NCI-H2227 treated with DMSO at 0.1 percent for 48 hours (cell line): ENCODE measurements around the gene MGAT4D.
"Not testable (repeated sequence)": the region's sequence is repeated elsewhere in the genome, so short reads cannot be mapped to it uniquely, and the experiment has no call there.

Experiments
- DNase-seq: peaks from one replicate; lab custom pipeline; 2025; lab: John Stamatoyannopoulos, UW

MGAT4D gene

DNA sequence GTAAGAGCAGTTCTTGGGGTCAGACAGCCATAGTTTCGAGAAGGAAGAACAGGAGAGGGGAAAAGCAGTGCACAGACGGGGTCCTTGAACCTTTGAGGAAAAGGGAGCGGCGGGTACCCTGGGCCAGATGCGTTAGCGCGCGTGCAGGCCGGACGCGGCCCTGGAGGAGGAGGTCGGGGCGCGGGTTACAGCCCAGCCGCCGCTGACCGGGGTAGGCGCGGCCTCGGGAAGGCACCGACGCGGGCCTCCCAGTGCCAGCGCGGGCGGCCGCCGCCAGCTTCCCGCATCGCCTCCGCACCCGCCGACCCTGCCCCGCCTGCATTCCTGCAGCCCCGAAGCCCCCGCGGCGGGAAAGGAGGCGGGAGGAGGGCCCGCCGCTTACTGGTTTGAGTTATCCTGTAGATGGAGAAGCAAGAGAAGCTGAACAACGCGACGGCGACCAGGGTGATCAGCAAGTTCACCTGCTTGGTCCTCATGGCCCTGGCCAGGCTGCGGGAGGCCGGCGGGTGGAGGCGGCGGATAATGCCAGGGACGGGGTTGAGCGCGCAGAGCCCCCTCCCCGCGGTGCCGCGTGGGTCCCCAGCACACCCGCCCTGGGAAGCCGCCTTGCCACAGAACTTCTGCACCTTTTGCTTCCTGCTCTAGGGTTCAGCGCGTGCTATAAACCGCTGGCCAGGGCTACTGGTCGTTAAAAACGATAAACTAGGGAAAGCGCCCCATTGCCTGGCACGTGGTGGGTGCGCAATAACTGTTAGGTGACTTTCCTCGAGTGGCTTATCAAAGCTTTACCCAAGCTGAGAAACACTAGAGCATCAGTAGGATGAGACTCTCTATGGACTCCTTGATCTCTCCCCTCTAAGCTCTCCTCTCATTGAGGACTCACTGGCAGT is at the start of gene MGAT4D:
MGAT4D (minus strand) TSS at position 547 of the 890 bp plus-strand sequence; CDS start at position 476, 71 bp downstream.
- no peak for DNase-seq

DNA sequence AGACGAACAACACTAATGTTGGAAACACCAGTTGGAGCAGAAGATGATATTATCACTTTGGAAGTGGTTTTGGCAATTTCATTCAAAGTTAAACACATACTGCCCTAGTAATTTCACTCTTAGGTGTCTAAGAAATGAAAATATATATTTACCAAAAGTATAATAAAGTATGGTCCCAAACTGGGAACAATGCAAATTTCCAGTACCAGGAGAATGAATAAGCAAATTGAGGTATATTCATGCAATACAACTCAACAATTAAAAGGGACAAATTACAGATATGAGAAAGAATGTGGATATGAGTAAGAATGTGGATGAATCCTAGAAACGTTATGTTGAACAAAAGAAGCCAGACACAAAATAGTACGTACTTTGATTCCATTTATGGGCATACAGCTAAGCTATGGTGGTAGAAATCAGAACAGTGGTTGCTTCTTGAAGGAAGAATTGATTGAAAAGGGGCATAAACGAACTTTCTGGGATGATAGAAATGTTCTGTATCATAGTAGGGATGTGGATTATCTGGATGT is 35.9 kb upstream of the MGAT4D start:
- DNase-seq, result no peak

DNA sequence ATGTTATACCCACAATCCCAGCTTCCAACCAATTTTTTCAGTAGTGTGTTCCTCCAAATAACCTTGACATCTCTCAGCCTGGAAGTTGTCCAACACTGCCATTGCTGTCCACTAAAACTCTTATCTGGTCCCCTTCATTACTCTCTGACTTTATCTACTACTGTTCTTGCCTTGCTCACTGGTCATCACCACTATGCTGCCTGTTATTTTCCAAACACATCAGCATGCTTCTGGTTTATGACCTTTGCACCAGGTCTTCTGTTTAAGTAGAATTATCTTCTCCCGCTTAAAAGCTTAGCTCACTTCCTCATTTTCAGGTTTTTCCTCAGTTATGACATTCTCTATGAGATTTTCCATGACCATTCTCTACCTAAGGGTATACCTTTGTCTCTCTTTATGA is 31.3 kb upstream of the MGAT4D start:
- no peak for DNase-seq

DNA sequence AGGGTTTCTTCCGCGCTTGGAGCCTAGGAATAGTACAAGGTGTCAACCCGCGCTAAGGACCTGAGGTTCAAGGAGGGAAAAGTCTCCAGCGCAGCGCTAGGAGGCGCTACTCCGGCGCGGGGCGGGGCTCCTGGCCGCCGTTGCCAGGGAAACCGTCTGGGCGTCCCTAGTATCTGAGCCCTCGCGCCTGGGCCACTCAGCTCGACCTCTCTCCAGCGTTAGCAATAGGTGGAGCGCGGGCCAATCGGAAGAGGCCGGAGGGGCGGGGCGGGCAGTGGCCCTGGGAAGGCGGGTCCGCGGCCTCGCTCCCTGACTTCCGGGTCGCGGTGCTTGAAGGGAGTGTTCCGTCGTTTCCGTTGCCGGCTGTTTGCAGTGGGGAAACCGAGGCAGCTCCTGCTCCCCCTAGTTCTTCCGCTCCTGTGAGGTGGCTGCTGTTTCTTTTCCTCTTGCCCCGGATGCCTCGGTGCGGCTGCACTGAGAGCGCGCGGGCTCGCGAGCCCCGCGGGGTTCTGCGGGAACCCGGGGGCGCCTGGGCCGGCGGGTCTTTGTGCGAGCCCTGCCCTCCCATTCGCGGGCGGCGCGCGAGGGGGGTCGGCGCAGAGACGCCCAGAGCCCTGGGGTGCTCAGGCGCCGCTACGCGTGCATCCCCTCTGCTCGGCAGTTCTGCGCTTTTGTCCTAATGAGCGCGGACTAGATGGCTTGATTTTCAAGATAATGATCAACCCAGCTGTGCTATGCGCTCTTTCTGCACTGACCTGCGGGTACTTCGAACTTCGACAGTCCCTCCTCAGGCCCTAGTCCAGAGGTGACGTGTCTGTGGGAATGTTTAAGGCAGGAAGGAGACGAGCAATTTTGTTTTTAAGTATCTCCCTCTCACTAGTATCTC is 26.0 kb upstream of the MGAT4D start, which contains the start of gene ELMOD2:
ELMOD2 (plus strand) TSS at position 312 of the 886 bp plus-strand sequence. CDS start 1,261 bp downstream, outside the sequence.
- peak; percentile 93 for DNase-seq

DNA sequence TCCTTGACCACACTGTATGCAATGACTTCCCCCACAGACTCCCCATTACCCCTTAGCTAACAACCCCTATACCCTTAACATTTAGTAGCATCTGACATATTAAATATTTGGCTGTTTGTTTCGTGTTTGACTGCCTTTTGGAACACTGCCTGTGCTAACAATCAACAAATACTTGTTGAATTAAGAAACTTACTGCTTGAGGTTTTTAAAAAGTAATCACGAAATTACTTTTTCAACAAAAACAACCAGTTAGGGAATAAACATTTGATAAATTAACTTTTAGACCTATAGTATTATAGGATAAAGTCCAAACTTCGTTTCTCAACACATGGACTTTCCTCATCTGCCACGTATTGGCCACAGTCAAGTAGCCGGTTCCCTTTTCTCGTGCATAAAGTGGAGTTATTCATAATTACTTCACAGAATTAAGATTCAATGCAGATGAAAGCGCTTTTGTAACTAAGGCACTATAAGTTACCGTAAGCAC is 25.3 kb upstream of the MGAT4D start:
- DNase-seq, result no peak

DNA sequence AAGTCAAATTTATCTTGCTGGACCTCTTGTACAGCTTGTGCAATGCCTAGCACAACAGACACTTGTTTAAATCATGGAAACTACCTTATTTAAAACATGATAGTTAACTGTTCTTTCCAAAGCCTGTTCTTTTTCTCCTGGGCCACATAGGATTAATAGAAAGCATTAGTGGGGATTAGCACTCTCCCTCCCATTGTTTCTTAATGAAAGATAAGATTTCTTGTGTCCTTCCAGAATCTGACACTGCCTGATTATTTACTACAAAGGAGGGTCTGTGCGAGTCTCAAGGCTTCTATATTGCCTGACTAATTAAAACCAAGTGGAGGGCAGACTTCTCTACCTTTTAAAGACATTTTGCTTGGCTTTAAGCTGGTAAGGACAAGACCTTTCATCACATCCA is 17.3 kb upstream of the MGAT4D start:
- DNase-seq, result no peak

DNA sequence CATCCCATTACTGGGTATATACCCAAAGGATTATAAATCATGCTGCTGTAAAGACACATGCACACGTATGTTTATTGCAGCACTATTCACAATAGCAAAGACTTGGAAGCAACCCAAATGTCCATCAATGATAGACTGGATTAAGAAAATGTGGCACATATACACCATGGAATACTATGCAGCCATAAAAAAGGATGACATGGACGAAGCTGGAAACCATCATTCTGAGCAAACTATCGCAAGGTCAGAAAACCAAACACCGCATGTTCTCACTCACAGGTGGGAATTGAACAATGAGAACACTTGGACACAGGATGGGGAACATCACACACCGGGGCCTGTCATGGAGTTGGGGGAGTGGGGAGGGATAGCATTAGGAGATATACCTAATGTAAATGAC is 15.7 kb upstream of the MGAT4D start:
- not testable (repeated sequence) for DNase-seq

DNA sequence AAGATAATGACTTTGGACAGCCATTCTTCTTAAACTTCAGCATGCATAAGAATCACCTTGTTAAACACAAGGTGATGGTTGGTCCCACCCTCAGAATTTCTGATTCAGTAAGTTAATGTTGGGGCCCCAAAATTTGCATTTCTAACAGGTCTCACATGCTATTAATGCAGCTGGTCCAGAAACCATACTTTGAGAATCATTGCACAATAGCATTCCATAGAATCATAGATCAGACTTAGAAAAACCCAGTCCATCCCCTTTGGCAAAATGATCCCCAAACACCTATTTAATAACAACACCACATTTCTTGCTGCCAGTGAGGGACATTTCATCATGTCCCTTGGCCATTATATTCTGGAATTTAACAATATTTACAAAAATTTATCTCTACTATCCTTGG is 6.2 kb upstream of the MGAT4D start:
- DNase-seq, result no peak

DNA sequence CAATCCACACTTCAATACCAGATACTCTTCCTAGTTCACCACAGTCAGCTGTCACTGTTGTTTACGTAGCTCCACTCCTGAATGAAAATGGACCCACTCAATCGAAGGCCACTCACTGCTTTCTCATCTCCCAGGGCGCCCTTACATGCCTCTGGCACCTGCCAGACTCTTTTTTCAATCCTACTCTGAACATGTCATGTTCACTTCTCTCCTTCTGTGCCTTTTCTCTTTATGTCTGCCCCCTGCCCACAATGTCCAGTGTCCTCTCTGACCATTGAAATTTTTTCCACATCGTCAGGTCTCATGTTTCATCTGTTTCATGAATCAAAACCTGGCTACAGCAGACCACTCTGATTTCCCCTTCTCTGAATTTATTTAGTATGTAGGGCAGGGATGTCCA is 1.3 kb upstream of the MGAT4D start:
- no peak for DNase-seq

DNA sequence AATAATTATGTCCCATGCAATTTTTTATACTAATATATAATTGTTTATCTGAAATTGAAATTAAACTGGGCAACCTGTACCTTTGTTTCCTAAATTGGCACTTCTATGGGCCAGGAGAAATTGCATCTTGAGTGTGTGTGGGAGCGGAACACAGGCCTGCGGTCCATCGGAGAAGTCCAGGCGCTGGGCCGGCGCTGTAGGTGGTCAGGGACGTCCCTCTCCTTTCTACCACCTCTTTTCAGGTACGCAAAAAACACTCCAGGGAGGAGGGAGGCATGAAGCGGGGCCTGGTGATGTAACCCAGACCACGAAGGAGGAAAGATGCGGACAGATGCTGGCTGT is 717 bp downstream of the MGAT4D start:
- no peak for DNase-seq

DNA sequence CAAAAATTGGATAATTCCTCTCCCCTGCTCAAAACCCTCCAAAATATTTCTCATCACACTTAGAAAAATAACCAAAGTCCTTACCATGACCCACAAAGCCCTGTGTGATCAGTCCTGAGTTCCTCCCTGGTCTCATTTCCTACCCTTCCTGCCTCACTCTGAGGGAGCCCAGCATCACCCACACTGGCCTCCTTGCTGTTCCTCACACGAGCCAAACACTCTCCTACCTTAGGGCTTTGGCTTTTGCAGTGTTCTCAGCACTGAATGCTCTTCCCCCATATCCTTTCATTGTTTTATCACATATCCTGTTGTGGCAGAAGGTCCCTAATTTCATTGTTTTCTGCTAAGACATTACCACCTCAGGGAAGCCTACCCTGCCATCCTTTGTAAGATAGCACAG is 12.2 kb downstream of the MGAT4D start:
- DNase-seq, result no peak

DNA sequence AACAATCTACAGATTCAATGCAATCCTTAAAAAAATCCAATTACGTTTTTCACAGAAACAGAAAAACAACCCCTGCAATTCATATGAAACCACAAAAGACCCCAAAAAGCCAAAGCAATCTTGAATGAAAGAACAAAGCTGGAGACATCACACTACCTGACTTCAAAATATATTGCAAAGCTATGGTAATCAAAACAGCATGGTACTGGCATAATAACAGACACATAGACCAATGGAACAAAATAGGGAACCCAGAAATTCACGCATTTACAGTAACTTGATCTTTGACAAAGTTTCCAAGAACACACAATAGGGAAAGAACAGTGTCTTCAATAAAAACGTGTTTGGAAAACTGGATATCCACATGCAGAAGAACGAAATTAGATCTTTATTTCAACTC is 14.6 kb downstream of the MGAT4D start:
- DNase-seq, result no peak

DNA sequence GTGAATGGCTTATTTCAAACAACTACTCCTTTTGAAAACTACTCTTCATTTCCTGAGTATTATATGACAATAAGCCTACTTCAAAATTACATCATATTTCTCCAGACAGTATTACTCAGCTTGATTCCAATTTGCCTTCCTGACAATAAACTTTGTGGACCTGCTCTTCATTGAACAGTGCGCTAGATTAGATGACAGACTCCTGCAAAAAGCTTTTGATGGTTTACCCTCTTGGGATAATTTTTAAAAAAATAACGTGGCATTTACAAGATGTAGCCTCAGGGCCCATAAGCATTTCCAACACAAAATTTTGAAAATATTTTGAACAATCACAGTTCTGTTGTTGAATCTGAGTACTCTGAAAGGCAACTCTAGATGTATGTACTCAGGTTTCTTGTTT is 25.9 kb downstream of the MGAT4D start:
- DNase-seq, result no peak

DNA sequence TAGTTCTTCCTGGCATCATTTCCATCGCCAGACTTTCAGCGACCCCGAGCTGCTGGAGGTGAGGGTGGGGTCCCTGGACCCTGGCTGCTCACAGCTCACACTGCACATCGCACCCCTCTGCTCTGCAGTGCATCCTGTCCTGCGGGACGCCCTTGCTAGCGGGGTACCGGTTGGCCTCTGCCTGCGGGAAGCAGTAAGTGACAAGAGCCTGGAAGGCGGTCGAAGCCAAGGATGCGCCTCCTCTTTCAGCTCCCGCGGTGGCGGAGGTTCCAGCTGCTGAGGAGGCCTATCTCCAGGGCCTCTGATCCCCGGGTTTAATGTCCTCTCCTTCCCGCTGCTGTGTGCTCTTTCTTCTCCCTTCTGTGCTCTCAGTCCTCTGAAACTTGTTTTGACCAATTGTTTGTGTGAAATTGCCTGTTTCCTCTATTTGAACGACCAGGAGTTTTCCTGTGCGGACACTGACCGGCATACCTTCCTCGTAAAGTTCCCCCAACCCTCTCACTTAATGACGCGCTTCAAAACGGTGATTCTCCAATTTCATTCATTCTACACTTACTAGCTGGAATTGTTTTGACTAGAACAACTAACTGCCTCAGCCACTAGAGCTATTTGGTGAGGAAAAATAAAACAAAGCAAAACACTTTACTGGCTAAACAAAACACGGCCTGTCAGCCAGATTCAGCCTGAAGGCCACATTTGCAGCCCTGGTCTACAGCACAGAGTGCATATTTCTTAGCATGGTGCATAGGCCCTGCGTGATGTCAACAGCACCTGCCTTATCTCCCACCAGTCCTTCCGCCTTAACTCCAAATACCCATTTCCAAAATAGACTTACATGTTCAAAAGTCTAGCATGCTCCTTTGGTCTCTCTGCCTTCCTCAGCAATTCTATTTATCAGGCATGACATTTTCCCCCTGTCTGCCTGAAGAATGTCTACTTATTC is 28.0 kb downstream of the MGAT4D start:
- DNase-seq, result no peak

DNA sequence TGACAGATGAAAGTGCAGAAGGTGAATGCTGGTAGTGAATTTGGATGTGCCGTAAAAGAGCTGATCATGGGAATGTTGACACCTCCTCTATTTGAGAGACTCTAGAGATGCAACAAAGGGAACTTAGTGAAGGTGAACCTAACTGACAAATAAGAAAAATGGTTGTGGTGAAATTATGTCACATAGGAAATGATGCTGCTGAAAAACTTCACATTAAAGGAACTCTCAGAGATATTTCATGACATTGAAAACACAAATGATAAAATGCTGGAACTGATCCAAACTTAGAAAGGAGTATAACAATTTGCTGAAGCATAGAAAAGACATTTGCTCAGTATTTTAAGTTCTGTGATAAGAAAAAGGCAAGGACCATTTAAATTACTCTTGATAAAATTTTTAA is 31.9 kb downstream of the MGAT4D start:
- no peak for DNase-seq

DNA sequence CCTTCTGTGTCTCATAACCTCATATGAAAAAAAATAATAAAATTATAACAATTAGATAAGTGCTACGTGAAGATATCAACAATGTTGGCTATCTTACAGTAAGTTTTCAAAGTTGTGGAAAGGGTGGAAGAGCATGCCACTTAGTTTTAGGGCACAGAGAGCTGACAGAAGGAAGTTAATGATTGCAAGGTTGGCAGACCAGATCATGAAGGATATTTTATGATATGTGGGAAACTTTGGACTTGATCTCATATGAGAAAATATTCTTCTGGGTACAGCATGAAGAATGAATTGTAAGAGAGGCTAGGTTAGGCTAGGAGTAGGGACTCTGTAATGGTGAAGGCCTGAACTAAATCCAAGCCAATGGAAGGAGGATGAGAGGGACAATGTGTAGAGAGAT is 34.5 kb downstream of the MGAT4D start:
- DNase-seq, result no peak

DNA sequence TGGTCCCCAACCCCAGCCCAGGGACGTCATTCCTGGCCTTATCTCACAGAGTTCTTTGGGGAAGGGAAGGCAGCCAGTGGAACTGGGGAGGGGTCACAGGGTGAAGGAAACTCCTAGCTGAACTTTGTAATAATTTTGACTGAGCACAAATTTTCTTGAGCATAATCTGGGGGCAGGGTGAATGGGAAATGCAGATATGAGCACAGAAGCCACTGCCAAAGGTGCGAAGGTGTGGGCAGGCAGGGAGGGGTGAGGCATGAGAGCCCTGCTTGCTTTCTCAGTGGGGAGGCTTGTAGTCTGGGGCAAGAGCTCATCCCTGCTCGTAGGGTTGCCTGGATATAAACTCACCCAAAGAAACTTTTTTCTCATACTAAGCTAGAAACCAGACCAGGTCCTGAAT is 34.9 kb downstream of the MGAT4D start:
- DNase-seq, result no peak

DNA sequence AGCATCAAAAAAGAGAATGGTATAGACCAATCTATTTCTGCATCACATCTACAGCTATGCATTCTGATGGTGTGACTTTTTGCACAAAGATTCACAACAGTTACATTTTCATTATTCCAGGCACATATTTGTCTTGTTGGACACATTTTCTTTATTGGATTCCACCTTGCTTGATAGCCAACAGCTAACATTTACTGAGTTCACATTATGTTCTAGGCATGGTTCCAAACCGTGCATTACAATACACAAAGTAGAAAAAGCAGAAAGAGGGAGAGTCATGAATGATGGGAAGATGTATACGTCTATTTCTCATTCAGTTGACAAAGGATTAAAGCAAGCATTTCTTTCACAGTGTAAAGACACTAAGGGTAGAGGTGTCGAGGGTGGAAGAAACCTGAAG is 47.7 kb downstream of the MGAT4D start:
- DNase-seq, result no peak

DNA sequence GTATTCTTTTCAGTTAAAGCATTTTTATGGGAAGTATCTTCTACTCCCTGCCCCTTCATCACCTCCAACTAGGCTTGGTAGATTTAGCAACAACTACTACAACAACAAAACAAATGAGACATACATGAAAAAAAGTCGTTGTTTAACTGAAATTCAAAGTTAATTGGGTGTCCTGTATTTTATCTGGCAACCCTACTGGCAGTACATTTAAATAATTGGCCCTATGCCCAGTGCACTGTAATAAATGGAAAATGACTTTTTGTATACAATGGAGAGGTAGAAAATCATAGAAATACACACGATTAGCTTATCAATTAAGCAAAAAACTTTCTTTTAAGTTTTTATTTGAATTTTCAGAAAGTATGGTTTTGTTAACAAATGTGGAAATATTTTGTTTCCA is 49.3 kb downstream of the MGAT4D start:
- DNase-seq, result no peak

DNA sequence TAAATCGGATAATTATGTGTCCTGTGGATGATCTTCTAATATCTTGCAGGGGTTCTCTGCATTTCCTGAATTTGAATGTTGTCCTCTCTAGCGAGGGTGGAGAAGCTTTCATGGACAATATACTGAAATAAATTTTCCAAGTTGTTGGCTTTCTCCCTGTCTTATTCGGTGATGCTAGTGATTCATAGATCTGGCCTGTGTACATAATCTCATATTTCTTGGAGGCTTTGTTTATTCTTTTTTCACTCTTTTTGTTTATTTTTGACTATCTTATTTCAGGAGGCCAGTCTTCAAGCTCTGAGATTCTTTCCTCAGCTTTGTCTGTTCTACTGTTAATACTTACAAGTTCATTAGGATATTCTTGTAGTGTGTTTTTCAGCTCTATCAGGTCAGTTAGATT is 49.9 kb downstream of the MGAT4D start:
- DNase-seq, result no peak

DNA sequence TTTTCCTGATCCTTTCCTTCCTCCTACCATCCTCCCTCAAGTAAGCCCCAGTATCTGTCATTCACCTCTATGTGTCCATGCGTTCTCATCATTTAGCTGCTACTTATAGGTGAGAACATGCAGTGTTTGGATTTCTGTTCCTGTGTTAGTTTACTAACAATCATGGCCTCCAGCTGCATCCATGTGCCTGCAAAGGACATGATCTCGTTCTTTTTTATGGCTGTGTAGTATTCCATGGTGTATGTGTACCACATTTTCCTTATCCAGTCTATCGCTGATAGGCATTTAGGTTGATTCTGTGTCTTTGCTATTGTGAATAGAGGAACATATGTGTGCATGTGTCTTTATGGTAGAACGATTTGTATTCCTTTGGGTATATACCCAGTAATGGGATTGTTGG is 53.7 kb downstream of the MGAT4D start:
- DNase-seq, result not testable (repeated sequence)
